ENCODE data around the gene NTM.

The NTM gene

DNA sequence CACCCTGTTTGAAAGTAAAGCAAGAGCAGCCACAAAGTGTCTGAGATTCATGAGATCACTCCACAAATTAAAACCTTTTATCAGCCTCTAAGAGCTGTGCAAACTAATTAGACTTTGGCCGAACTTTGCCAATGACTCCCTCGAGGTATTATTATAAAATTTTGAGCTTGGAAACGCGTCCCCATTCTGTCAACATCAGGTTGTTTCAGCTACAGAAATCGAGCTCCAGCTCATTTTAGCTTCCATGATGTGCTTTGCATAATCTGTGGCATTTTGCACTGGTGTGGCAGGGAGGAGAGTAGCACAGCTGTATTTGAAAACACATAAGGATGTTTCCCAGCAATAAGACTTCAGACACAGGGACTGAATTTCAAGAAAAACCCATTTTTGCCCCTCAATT, 872.2 kb downstream of the NTM start:
- DNase-seq = no peak

- no peak for DNase-seq
These were observed 874.4 kb downstream of the NTM start for GRCh38 chr11:132244846-132245245.

DNA sequence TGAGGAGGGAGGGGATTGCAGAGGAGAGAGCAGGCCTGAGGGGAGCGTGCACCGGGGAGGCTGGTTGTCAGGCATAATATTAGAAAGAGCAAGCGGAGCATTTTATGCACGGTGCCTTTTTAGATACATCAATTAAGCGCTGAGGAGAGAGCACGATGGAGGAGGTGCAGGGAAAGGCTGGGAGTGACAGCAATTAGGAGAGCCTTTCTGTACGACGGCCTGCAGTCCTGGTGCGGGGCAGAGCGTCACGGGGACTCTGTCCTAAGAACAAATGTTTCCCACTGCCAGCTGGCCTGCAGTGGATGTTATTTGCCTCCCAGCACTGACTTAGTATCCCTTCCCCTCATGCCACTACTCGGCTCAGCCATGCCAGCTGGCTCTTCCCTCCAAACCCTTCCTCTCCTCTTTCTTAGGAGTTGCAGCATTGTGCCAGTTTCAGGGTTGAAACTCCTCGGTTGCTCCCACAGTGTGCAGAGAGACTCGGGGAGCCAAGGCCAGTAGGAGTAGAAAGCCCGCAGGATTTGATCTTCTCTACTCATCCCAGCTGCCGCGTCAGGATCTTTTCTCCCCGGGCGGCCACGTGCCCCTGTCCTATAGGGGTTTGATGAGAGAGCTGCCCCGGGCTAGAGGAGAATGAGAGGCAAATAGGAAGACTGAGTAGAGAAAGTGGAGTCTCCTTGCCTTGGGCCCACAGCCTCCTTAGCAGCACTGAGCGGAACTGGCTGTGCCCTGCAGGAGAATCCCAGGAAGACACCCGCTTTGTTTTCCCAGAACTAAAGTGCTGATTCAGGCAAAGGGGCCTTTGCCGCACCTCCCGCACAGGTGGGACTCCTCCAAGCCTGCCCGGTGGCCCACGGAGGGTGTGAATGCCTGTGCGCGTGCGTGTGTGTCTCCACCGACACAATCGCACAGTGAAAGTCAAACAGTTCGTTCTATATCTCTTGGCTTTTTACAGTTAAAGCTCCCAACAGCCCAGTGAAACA, 875.3 kb downstream of the NTM start:
- no peak for DNase-seq

- no peak for DNase-seq
These were observed 878.2 kb downstream of the NTM start for GRCh38 chr11:132248580-132248979.

GRCh38 chr11:132249256-132249655, 878.8 kb downstream of the NTM start:
- no peak for DNase-seq

GRCh38 chr11:132251061-132251460, 880.6 kb downstream of the NTM start:
- DNase-seq = no peak

DNA sequence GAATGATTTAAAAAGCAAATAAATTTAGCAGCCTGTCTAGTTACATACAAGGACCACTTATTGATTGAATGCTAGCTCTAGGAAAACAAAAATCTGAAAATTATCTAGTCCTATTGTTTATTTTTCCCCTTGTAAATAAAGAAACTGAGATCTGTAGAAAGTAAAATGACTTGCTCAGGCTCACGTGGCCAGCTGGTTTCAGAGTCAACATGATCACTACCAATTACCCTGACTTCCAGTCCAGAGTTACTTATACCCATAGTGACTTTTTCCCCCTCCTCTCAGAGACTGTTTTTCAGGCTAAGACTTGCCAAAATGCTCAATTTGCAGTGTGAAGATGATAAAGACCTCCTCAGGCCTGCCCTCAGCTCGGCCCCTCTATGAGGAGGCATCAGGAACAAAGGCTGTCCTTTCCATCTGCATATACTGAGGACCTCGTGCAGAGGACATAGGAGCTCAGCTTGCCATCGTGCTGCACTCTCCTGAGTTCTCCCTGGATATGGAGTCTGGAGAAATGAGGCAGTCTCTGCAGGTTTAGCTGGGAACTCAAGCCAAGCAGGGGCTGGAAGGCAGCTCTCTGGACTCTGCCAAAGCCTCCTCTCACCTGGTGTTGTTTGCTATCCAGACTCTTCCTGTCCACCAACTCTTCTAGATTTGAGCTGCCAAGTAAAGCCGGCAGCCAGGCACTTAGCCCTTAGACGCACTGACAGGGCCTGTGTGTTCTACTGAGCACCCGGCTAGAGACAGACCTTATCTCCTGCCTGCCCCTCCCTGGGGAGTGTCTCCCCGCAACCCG, 883.3 kb downstream of the NTM start:
- no peak for DNase-seq

GRCh38 chr11:132254906-132255305, 884.5 kb downstream of the NTM start:
- no peak for DNase-seq

DNA sequence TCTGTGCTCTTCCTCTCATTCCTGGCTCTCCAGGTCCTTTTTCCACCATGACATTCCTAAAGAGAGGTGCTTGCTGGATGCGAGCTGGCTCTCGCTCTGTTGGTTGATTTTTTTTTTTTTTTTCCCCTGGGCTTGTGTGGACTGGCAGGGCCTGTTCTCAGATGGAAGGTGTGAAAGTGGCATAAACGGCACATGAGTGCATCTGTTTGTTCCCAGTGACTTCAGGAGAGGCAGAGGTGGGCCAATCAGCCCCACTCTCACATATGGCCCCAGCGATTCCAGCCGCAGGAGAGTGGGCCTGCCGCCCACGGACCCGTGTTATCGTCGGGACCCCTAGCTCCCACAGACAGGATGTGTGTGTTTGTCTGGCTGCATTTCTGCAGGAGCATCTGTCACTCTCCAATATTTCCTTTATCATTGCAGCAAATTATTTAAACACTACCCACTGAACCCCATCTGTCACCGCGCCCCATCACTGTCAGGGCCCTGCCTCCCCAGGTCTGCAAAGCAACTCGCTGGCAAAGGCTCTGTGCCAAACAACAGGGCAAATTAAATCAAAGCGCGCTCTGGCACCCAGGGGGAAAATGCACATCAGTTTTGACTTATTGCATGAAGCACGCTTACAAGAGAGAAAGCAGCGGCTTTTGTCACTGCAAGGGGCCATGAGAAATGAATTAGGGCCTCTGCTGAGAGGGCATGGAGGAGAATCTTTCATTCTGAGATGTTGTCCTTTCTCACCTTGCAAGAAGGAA, 886.3 kb downstream of the NTM start:
- DNase-seq = no peak

DNA sequence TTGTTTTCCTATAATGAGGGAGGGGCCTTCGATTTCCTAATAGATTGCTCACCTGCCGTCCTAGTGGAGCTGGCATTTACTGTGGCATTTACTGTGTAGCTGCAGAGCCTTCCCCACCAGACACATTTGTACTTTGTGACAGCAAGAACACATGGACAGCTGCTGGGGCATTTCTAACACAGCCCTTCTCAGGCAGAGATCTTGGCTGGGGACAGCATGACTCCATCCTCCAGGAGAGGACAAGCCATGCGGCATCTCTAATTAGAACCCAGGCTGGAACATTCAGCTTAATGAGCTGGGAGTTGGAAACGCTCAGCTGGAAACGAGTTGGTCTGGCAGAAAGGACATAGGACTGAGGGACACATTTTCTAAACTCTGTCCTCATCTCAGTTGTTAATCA, 887.5 kb downstream of the NTM start:
- no peak for DNase-seq

GRCh38 chr11:132258875-132259274, 888.5 kb downstream of the NTM start:
- no peak for DNase-seq

DNA sequence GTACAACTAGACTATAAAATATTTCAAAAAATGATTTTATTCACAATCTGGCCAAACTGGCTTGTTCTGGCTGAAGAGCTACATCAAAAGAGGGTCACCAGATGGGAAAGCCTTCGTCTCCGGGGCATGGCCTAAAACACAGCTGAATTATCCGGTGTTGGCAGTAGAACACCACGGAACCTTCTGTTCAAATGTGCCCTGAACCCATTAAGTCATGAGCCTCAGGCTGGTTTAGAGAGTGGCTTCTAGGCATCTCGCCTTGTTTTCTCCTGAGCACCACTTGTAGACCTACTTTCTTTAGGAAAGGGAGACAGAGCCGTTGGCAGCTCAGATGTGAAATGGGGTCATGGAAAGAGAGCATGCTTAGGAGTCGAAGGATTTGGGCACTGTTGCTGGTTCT, 890.2 kb downstream of the NTM start:
- no peak for DNase-seq

DNA sequence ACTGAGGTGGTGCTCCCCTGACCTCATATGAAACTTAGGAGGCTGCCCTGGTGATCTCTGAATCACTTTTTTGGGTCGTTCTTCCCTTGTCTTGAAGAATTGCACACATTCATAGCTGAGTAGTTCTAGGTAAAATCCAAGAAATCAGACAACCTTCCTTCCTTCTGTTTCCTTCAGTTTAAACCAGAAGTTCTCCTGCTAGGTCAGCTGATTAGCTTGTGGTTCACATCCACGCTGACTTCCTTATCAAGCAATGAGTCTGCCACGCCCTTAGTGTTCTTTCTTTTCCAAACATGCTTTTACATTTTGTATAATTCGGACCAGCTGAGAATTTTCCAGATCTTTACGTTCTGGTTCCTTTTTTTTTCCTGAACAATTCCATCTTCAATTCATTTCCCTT, 892.8 kb downstream of the NTM start:
- peak in 2 of 4 experiments; percentile 2 to 6 for DNase-seq

- DNase-seq = no peak
These were observed 893.5 kb downstream of the NTM start for GRCh38 chr11:132263875-132264274.

GRCh38 chr11:132264616-132265015, 894.2 kb downstream of the NTM start:
- no peak for DNase-seq

- peak in 3 of 4 experiments; percentile 4 to 24 (median 6) for DNase-seq
These were observed 908.6 kb downstream of the NTM start for GRCh38 chr11:132278801-132279574.

- no peak for DNase-seq
These were observed 913.6 kb downstream of the NTM start for GRCh38 chr11:132284048-132284447.

GRCh38 chr11:132284611-132285010, 914.2 kb downstream of the NTM start:
- DNase-seq = no peak

DNA sequence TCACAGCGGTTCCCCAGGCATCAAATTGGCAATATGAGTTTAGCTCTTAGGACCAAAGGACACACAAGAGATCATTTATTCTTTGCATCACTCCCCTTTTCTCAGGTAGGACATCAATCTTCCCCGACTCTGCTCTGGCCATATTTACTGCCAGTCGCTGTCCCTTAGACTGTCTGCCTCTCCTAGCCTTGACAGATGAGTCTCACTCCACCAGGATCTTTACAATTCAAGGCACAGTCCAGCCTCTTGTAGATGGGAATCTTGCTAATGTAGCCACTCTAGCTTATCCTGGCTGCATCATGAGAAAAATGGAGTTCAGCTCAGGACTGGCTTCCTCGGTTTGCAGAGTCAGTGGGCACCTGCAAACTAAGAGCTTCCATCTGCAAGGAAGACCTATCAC, 915.2 kb downstream of the NTM start:
- DNase-seq = no peak

DNA sequence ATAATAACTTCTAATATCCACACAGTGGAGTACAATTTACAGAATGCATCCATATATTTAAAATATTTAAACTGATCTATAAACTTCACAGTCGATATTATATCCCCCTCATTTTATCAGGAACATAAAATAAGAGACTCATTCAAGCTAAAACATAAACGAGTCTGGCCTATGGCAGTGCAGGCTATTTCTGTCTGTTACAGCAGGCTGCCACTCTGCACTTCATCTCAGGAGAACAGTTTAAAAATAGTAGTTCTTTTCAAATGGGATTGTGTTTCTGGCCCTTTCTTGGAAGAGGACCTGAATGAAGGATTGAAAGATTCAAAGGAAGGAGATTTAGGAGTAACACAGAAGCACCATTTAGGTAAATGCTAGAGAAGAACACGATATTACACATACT, 915.7 kb downstream of the NTM start:
- DNase-seq = no peak

DNA sequence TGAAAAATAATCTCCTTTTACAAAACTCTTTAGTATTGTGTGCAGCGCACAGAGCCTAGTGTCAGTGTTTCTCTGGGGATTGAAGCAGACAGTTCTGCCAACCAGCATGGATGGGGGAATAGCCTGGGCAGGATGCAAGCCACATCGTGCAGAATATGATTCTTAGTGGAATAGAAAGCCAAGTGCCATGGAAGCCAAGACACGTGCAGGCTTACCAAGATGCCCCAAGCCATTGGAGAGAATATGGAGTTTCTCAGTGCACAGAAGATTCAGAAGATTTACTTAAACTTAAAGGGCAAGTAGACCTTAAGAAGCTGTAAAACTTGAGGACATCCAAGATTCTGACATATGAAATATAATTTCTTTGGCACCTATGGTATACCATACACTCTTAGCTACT, 917.6 kb downstream of the NTM start:
- no peak for DNase-seq

- DNase-seq = no peak
These were observed 919.3 kb downstream of the NTM start for GRCh38 chr11:132289590-132290256.

All from suppressor macrophage (primary cell).